Measurements from ENCODE around the gene CCL11. TPM values are rescaled to one million over a fixed set of nuclear protein-coding genes. Genes with fewer than 3 reads are reported as not detected.

Gene CCL11
- total and polyA plus RNA-seq, 5 experiments from 2014 or later = not detected

DNA sequence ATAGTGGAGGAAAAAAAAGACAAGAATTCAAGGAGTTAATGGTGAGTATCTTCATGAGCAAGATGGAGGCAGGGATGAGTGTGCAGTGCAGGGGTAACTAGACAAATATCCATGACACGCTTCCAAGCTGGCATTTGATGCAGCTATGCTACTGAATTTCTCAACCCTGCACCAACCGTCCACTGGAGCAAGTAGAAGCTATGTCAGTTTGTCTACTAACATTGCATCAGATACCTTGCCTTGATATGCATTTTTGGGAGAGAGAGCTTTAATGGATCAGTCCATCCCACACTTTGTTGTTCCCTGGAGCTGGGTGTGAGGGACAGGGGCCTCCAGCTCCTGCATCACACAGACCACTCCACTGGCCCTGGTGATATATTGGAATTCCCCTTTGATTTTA, 16.4 kb downstream of the CCL11 start:
- DNase-seq = no peak
- Mint-ChIP-seq H3K4me1 (peaks cover 0 to 5% (median 0%) of the 10 kb centered on the region in 4 donors), H3K9me3 (peaks cover 0 to 8% (median 0%) of the 10 kb centered on the region in 9 donors)

DNA sequence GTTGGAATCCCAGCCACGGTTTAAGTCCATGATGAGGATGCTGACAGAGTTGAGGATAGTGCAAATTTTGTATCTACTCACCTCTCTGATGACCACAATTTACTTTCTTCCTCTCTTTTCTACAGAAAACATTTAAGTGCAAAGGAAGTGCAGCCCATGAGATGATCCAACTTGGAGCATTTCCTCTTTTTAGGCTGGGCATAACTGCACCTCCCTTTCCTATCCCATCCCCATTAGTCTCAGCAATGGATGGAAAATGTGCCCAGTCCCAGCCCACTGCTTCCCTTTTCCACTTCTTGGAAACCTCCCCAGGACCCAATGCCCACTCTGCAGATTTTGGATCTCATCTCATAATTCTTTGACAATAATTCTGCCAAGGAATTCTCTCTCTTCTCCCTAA, 17.1 kb downstream of the CCL11 start:
- H3K4me1 Mint-ChIP-seq = peaks cover 0 to 5% (median 0%) of the 10 kb centered on the region in 4 donors
- H3K36me3 Mint-ChIP-seq = peaks cover 0 to 4% (median 0%) of the 10 kb centered on the region in 3 donors
- no peak overlapping the region for H3K27ac Mint-ChIP-seq
- DNase-seq = no peak
- no peak overlapping the region for H3K4me3 Mint-ChIP-seq
- H3K9me3 Mint-ChIP-seq = peaks cover 0 to 8% (median 0%) of the 10 kb centered on the region in 9 donors
- POLR2A ChIA-PET = no interaction called here
- H3K27me3 Mint-ChIP-seq = peaks cover 15 to 25% (median 22%) of the 10 kb centered on the region in 5 donors
- no peak for ATAC-seq

More for the DNA sequence above, 16.4 kb downstream of the CCL11 start:
- Mint-ChIP-seq H3K36me3 (peaks cover 0 to 4% (median 0%) of the 10 kb centered on the region in 3 donors), H3K27me3 (peaks cover 15 to 25% (median 22%) of the 10 kb centered on the region in 5 donors), H3K4me3 (no peak overlapping the region), H3K27ac (no peak overlapping the region)
- POLR2A ChIA-PET = no interaction called here
- no peak for ATAC-seq

DNA sequence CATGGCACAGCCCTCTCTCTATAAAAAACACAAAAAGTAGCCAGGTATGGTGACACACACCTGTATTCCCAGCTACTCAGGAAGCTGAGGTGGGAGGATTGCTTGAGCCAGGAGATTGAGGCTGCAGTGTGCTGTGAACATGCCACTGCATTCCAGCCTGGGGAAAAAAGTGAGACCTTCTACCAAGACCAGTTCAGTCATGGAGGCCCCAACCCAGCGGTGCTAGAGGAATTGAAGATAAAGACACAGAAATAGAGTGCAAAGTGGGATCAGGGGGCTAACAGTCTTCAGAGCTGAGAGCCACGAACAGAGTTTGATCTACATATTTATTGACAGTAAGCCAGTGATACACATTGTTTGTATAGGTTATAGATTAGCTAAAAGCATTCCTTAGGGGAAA, 18.1 kb downstream of the CCL11 start:
- Mint-ChIP-seq H3K4me3 (no peak overlapping the region), H3K36me3 (peaks cover 0 to 4% (median 0%) of the 10 kb centered on the region in 3 donors)

DNA sequence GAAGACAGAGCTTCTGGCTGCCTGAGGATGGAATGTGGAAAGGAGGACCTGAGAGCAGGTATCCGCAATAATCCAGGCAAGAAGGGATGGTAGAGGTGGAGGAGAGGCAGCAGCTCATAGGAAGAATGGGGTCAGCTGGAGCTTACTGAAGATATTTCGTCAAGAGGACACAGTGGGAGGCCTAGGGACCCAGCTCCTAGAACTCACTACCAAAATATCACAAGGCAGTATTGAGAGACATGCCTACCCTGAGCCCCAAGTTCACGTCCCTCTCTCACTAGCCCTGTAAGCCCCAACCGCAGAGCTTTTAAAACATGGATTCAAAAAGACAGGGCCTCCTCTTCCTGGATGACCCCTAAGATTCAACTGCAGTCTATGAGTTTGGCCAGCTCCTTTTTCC, 19.5 kb downstream of the CCL11 start:
- Mint-ChIP-seq H3K4me3 (no peak overlapping the region), H3K27ac (no peak overlapping the region), H3K36me3 (peaks cover 0 to 4% (median 0%) of the 10 kb centered on the region in 3 donors), H3K27me3 (peaks cover 4 to 14% (median 10%) of the 10 kb centered on the region in 5 donors), H3K9me3 (no peaks in the 10 kb centered on the region), H3K4me1 (no peaks in the 10 kb centered on the region)
- POLR2A ChIA-PET = no interaction called here
- no peak for DNase-seq
- ATAC-seq = no peak

More for the DNA sequence above, 18.1 kb downstream of the CCL11 start:
- peaks cover 0 to 5% (median 0%) of the 10 kb centered on the region in 9 donors for H3K9me3 Mint-ChIP-seq
- ATAC-seq (no peak), DNase-seq (no peak)
- POLR2A ChIA-PET = no interaction called here
- peaks cover 0 to 5% (median 0%) of the 10 kb centered on the region in 4 donors for H3K4me1 Mint-ChIP-seq
- no peak overlapping the region for H3K27ac Mint-ChIP-seq
- H3K27me3 Mint-ChIP-seq = peaks cover 11 to 19% (median 17%) of the 10 kb centered on the region in 5 donors

DNA sequence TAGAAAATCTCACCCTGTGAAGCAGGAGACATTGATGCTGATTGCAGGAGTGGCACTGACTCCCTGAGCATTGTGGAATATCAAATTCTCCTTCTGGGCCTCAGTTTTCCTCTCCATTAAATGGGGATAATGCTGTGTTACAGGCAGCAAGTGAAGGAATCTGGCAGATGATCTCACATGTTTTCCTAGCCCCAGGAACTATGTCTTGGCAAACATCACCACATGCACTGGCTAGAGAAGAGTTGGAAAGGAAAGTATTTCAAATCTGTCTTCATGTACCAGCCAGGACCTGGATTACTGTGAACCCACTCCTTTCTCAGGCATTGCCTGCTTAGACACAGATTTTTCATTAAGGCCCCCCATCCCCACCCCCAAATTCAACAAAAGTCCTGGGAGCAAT, 20.1 kb downstream of the CCL11 start:
- no peak for ATAC-seq
- Mint-ChIP-seq H3K9me3 (no peaks in the 10 kb centered on the region), H3K27ac (no peak overlapping the region), H3K27me3 (peaks cover 3 to 11% (median 10%) of the 10 kb centered on the region in 5 donors), H3K4me1 (no peaks in the 10 kb centered on the region), H3K4me3 (no peak overlapping the region), H3K36me3 (peaks cover 0 to 4% (median 0%) of the 10 kb centered on the region in 3 donors)
- POLR2A ChIA-PET = no interaction called here
- no peak for DNase-seq

DNA sequence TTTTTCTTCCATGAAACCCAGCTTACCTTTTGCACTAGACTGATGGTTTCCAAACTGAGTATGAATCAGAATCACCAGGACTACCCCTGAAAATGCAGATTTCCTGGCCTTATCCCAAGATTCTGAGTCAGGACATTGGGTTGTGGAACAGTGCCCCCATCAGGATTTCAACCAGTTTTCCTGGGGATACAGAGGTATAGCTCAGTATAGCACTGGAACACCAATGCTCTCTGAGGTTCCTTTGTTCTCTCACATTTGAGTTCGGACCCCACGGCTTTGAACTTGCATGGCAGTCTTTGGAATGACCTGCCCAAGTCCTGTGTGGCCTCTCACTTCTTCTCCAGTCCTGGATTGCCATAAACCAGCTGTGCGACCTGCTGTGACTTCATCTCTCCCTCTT, 20.9 kb downstream of the CCL11 start:
- no peaks in the 10 kb centered on the region for H3K9me3 Mint-ChIP-seq
- no peaks in the 10 kb centered on the region for H3K36me3 Mint-ChIP-seq
- no peaks in the 10 kb centered on the region for H3K4me1 Mint-ChIP-seq
- DNase-seq = no peak
- peaks cover 3 to 6% (median 5%) of the 10 kb centered on the region in 5 donors for H3K27me3 Mint-ChIP-seq
- no peak for ATAC-seq
- POLR2A ChIA-PET = no interaction called here
- no peak overlapping the region for H3K4me3 Mint-ChIP-seq
- H3K27ac Mint-ChIP-seq = no peak overlapping the region

DNA sequence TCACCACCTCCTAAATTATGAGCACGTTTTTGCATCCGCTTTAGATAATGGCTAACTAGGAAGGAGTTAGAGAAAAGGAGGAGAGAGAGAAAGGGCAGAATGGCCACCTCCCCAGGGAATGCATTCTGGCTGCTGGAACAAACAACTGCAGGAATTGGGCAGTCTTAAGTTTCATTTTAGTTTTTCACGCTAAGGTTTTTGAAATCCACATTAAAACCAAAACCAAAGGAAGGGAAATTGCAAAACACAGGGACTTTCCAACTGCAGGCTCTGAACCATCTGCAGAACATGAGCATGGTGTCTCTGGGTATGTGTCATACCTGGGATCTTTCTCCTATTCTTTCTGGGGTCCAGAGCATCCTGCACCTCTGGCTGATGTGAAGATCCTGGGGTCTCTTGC, 21.6 kb downstream of the CCL11 start:
- Mint-ChIP-seq H3K4me1 (no peaks in the 10 kb centered on the region), H3K36me3 (no peaks in the 10 kb centered on the region), H3K27ac (no peak overlapping the region), H3K9me3 (no peaks in the 10 kb centered on the region), H3K27me3 (peaks cover 0 to 6% (median 3%) of the 10 kb centered on the region in 5 donors), H3K4me3 (no peak overlapping the region)
- DNase-seq (no peak), ATAC-seq (no peak)
- POLR2A ChIA-PET = no interaction called here

DNA sequence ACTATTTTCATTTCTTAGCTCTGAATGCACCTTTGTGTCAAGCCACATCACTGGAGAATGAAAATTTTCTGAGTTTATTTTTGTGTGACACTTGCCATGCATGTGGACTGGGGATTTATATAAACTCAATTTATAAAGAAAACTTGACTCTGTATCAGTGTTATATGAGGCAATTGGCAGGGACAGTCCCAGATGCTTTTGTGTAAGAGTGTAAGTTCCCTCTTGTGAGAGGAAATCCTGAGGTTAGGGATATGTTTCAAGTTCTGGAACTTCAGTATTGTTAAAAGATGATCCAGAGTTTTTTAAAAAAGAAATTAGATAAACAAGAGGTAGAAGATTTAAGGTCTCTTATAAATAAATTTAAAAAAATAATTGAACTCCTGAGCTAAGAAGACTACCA, 22.8 kb downstream of the CCL11 start:
- no peak for DNase-seq
- H3K36me3 Mint-ChIP-seq = no peaks in the 10 kb centered on the region
- peaks cover 0 to 14% (median 12%) of the 10 kb centered on the region in 5 donors for H3K27me3 Mint-ChIP-seq
- POLR2A ChIA-PET = no interaction called here
- no peaks in the 10 kb centered on the region for H3K4me1 Mint-ChIP-seq
- no peak overlapping the region for H3K27ac Mint-ChIP-seq
- no peak for ATAC-seq
- H3K9me3 Mint-ChIP-seq = no peaks in the 10 kb centered on the region
- no peak overlapping the region for H3K4me3 Mint-ChIP-seq

DNA sequence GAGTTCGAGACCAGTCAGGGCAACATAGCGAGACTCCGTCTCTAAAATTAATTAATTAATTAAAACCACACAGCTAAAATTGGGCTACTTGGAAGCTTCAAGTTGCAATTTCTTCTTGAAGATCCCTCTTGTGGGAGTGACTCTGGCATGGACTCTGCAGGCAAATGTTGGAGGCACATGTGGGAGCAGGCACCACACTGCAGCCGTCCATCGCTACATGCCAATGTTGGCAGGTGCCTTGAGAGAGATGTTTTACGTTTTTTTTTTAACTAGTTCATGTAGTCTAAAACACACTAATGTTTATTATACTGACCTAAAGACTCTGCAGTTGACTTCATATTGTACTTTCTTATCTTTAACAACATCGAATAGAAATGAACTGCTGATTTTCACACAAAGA, 25.7 kb downstream of the CCL11 start:
- Mint-ChIP-seq H3K27ac (no peak overlapping the region), H3K9me3 (no peaks in the 10 kb centered on the region)

DNA sequence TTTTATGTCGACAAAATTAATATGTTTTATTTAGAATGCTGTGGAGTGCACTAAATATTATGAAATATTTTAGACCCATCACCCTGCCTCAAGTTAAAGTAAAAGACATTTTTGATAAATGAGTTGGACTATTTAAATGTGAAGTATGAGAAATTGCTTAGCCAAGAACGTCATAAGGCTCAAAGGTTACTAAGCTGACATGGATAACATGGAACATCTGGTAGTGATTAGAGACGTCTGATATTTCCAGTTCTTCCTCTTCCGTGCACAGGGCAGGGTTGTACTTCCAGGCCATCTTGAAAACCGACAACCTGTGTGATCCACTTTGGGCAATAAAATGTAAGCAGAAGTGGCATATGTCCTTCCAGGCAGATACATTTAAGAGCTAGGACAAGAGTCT, 26.5 kb downstream of the CCL11 start:
- no peaks in the 10 kb centered on the region for H3K9me3 Mint-ChIP-seq
- no peaks in the 10 kb centered on the region for H3K36me3 Mint-ChIP-seq
- DNase-seq (no peak), ATAC-seq (no peak)
- peaks cover 5 to 30% (median 12%) of the 10 kb centered on the region in 5 donors for H3K27me3 Mint-ChIP-seq
- H3K4me1 Mint-ChIP-seq = no peaks in the 10 kb centered on the region
- POLR2A ChIA-PET = no interaction called here
- no peak overlapping the region for H3K27ac Mint-ChIP-seq
- no peak overlapping the region for H3K4me3 Mint-ChIP-seq

More for the DNA sequence above, 25.7 kb downstream of the CCL11 start:
- Mint-ChIP-seq H3K36me3 (no peaks in the 10 kb centered on the region), H3K4me3 (no peak overlapping the region), H3K4me1 (no peaks in the 10 kb centered on the region), H3K27me3 (peaks cover 5 to 30% (median 12%) of the 10 kb centered on the region in 5 donors)
- POLR2A ChIA-PET = no interaction called here
- DNase-seq (no peak), ATAC-seq (no peak)

DNA sequence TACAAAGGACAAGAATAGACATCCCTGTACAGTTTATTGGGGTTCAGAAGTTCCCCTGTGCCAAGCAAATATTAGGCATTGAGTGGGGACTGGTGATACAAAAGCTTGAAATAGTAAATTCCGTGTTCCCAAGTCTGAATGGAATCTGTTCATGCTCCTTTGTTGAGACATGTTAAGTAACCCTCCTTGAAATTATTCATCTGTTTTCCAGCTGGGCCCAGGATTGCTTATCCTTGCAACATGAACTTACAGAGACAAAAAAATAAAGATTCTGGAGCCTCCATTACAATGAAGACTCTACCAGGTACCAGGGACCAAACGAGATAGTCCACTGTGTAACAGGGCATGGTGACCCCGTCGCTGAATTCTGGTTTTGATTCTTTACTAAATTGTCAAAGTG, 27.6 kb downstream of the CCL11 start:
- no peaks in the 10 kb centered on the region for H3K9me3 Mint-ChIP-seq
- no peak for ATAC-seq
- no peak for DNase-seq
- no peak overlapping the region for H3K27ac Mint-ChIP-seq
- POLR2A ChIA-PET = no interaction called here
- no peaks in the 10 kb centered on the region for H3K4me1 Mint-ChIP-seq
- no peak overlapping the region for H3K4me3 Mint-ChIP-seq
- peaks cover 5 to 30% (median 12%) of the 10 kb centered on the region in 5 donors for H3K27me3 Mint-ChIP-seq
- no peaks in the 10 kb centered on the region for H3K36me3 Mint-ChIP-seq

DNA sequence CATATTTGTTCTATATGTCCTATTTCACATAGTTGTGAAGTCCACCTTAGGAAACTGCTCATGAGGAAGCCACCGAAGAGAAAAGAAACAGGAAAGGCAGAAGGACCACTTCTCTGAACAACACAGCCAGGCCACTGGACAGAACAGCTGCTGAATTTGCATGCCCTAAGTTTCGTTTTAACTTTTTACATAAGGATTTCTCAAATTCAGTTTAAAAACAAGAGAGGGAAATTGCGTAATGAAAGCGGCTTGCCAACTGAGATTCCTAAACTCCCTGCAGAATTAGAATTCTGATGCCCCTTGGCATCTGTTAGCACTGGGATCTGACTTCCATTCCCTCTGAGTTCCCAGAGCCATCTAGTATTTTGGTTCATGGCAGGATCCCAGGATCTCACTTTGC, 28.7 kb downstream of the CCL11 start:
- H3K27me3 Mint-ChIP-seq = peaks cover 5 to 30% (median 12%) of the 10 kb centered on the region in 5 donors

DNA sequence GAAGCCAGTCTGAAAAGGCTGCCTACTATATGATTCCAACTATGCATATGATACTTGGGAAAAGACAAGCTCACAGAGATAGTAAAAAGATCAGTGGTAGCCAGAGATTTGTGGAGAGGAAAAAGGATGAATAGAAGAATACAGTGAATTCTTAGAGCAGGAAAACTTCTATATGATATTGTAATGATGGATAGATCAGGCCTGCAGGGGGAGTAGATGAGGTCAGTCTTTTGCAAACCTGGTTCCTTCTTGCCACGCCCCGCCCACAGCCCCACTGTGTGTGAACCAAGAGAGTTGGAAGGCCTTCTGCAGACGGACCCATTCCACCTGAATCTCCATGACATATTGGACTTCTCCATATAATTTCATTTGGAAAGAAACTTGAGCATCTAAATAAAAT, 32.9 kb downstream of the CCL11 start:
- no peaks in the 10 kb centered on the region for H3K36me3 Mint-ChIP-seq
- no peaks in the 10 kb centered on the region for H3K4me1 Mint-ChIP-seq
- DNase-seq (no peak), ATAC-seq (no peak)
- H3K27me3 Mint-ChIP-seq = peaks cover 3 to 15% (median 9%) of the 10 kb centered on the region in 5 donors
- no peaks in the 10 kb centered on the region for H3K9me3 Mint-ChIP-seq
- no peak overlapping the region for H3K4me3 Mint-ChIP-seq
- no peak overlapping the region for H3K27ac Mint-ChIP-seq
- POLR2A ChIA-PET = no interaction called here

More for the DNA sequence above, 28.7 kb downstream of the CCL11 start:
- POLR2A ChIA-PET = no interaction called here
- H3K9me3 Mint-ChIP-seq = no peaks in the 10 kb centered on the region
- DNase-seq (no peak), ATAC-seq (no peak)
- H3K36me3 Mint-ChIP-seq = no peaks in the 10 kb centered on the region
- no peaks in the 10 kb centered on the region for H3K4me1 Mint-ChIP-seq
- H3K4me3 Mint-ChIP-seq = no peak overlapping the region
- H3K27ac Mint-ChIP-seq = no peak overlapping the region

DNA sequence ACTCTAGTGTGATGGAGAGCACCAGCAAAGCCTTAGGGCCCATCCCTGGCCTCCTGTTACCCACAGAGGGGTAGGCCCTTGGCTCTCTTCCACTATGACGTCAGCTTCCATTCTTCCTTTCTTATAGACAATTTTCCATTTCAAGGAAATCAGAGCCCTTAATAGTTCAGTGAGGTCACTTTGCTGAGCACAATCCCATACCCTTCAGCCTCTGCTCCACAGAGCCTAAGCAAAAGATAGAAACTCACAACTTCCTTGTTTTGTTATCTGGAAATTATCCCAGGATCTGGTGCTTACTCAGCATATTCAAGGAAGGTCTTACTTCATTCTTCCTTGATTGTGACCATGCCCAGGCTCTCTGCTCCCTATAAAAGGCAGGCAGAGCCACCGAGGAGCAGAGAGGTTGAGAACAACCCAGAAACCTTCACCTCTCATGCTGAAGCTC, 33.5 kb downstream of the CCL11 start, which contains the start of gene CCL8:
Gene CCL8, plus strand, starts transcription at position 397 of the 445 bp plus-strand sequence. CDS start 67 bp downstream, outside the sequence.
- POLR2A ChIA-PET = no interaction called here
- H3K27ac Mint-ChIP-seq = no peak within 1 kb of the TSS
- no peak for ATAC-seq

More for the DNA sequence above, 33.5 kb downstream of the CCL11 start, which contains the start of gene CCL8:
- Mint-ChIP-seq H3K36me3 (no peaks in the 10 kb centered on the region), H3K9me3 (peaks cover 0 to 5% (median 0%) of the 10 kb centered on the region in 9 donors), H3K27me3 (peaks cover 2 to 10% (median 9%) of the 10 kb centered on the region in 5 donors), H3K4me1 (no peaks in the 10 kb centered on the region), H3K4me3 (no peak within 1 kb of the TSS)
- no peak for DNase-seq

Data from naive thymus-derived CD8-positive, alpha-beta T cell (primary cell).